ENCODE measurements around the gene LRRN3. TPM values are rescaled to one million over a fixed set of nuclear protein-coding genes. Genes with fewer than 3 reads are reported as not detected.

Gene LRRN3
- polyA plus RNA-seq, 1 of the 3 experiments (the other 2 are of a cell fraction), result 2.1 TPM

DNA sequence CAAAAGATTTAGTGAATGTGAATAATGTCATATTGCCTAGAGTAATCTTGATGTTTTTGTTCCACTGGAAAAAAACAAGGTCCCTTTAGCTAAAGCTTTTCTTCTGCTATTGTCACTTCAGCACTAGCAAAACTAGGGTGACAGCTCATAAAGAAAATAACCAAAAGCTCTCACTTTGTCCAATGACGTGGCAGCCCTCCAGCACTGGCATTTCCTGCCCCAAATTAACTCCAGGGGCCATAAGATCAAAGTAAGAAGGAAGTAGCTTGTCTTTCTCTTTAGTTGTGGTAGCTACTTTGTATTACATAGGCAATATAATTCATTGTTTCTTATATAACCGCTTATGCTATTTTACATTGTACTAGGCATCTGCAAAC, 47.3 kb downstream of the LRRN3 start (continued):
- TF ChIP-seq NFIC (IDR thresholded peaks at IDR 0.05; ENCODE audit: borderline replicate concordance), result peak; percentile 63; the same call in 1 of the 2 replicates
- no peak for TF ChIP-seq FOXJ3 (CRISPR knock-in tag; IDR thresholded peaks at IDR 0.05)

DNA sequence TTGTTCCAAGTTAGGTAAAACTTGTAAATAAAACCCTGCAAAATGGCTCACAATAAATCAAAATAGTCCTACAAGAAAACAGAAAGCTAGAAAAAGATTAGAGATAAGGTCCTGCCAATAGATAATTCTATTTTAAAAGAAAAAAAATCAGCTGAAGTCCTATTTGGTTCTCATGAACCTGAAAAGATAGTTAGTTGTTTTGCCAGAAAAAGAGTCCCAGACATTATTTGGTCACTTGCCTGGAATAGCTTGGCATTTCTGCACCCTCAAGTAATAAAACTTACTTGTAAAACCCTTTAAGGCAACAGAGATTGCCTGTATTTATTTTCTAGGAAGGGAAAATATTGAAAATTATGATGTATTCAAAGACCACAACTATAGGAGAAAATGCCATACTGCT, 47.7 kb downstream of the LRRN3 start:
- H3K79me2 ChIP-seq (ENCODE audit: insufficient read depth), result no peaks in the 10 kb centered on the region
- H3K4me2 ChIP-seq, result peak overlapping the region; percentile 49
- peak overlapping the region; percentile 21; the same call in 1 of the 2 replicates for H2AFZ ChIP-seq (ENCODE audit: low read depth)
- H3K36me3 ChIP-seq (replicated peaks in 1 of 2; ENCODE audit: control insufficient read depth in 1 of 2, insufficient read depth in 2 of 2, low read length in 1 of 2), result no peaks in the 10 kb centered on the region
- H3K9me3 ChIP-seq, result no peaks in the 10 kb centered on the region
- H3K4me3 ChIP-seq (ENCODE audit: low read depth in 2 of 2, low read length in 1 of 2), result peak overlapping the region in 1 of 2 experiments; percentile 8; a peak in 1 of 4 replicates
- H3K9ac ChIP-seq, result peak overlapping the region; percentile 31; the same call in 1 of the 2 replicates
- POLR2A ChIA-PET, result no interaction called here
- peaks cover 19 to 34% of the 10 kb centered on the region in 2 experiments; a peak in 3 of 4 replicates for H3K4me1 ChIP-seq (ENCODE audit: control insufficient read depth in 1 of 2, insufficient read depth in 2 of 2, low read depth in 1 of 2, low read length in 1 of 2)
- H3K27me3 ChIP-seq (ENCODE audit: insufficient read depth), result no peaks in the 10 kb centered on the region
- no peaks in the 10 kb centered on the region for H4K20me1 ChIP-seq (ENCODE audit: insufficient read depth)
- H3K9me2 ChIP-seq, result no peaks in the 10 kb centered on the region
- peak overlapping the region; percentile 77 to 93 for H3K27ac ChIP-seq (ENCODE audit: low read depth in 2 of 2, low read length in 1 of 2)
- CTCF ChIA-PET, result interaction anchor here (0.6 to 1.9 kb wide), 7 partner anchors 12 to 603 kb away, joined by 3 to 8 read pairs (median 3); no protein-coding TSS in a partner anchor
- TF ChIP-seq RCOR1 (IDR thresholded peaks at IDR 0.05; ENCODE audit: low read length) (peak; percentile 2; the same call in 1 of the 2 replicates), FOXJ3 (CRISPR knock-in tag; IDR thresholded peaks at IDR 0.05) (no peak), GATA2 (CRISPR knock-in tag; IDR thresholded peaks at IDR 0.05) (0 out of 2 replicates have a peak, but pooled peaks have one; percentile 7), MXI1 (IDR thresholded peaks at IDR 0.05; ENCODE audit: low read depth, low read length) (no peak), YY1 (IDR thresholded peaks at IDR 0.05; ENCODE audit: low read depth) (no peak), TAF1 (IDR thresholded peaks at IDR 0.05; ENCODE audit: borderline replicate concordance, low read depth, low read length) (no peak), NRF1 (IDR thresholded peaks at IDR 0.05; ENCODE audit: low read depth, low read length) (no peak), EP300 (IDR thresholded peaks at IDR 0.05; ENCODE audit: borderline replicate concordance in 1 of 2, low read depth in 1 of 2, low read length in 1 of 2) (no peak), MEF2A (IDR thresholded peaks at IDR 0.05; ENCODE audit: borderline replicate concordance, low read depth) (no peak), ELF1 (IDR thresholded peaks at IDR 0.05) (no peak), RAD21 (IDR thresholded peaks at IDR 0.05; ENCODE audit: low read length) (no peak), GABPA (IDR thresholded peaks at IDR 0.05; ENCODE audit: low read depth) (no peak), RXRA (IDR thresholded peaks at IDR 0.05; ENCODE audit: borderline replicate concordance, low read depth) (no peak), CHD2 (IDR thresholded peaks at IDR 0.05; ENCODE audit: low read length, partially characterized antibody) (no peak), FOSL2 (IDR thresholded peaks at IDR 0.05; ENCODE audit: borderline replicate concordance, low read depth) (no peak)
- TF ChIP-seq, protein P1, sequence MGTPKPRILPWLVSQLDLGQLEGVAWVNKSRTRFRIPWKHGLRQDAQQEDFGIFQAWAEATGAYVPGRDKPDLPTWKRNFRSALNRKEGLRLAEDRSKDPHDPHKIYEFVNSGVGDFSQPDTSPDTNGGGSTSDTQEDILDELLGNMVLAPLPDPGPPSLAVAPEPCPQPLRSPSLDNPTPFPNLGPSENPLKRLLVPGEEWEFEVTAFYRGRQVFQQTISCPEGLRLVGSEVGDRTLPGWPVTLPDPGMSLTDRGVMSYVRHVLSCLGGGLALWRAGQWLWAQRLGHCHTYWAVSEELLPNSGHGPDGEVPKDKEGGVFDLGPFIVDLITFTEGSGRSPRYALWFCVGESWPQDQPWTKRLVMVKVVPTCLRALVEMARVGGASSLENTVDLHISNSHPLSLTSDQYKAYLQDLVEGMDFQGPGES (IDR thresholded peaks at IDR 0.05; ENCODE audit: low read depth, low read length), result no peak
- TF ChIP-seq, protein P2, sequence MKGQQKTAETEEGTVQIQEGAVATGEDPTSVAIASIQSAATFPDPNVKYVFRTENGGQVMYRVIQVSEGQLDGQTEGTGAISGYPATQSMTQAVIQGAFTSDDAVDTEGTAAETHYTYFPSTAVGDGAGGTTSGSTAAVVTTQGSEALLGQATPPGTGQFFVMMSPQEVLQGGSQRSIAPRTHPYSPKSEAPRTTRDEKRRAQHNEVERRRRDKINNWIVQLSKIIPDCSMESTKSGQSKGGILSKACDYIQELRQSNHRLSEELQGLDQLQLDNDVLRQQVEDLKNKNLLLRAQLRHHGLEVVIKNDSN (IDR thresholded peaks at IDR 0.05; ENCODE audit: borderline replicate concordance, low read depth), result no peak
- DNase-seq, result no peak
- H3F3A ChIP-seq (replicated peaks; ENCODE audit: insufficient read depth), result peaks cover 18% of the 10 kb centered on the region

Data from SK-N-SH (cell line).